ENCODE results near the gene GSTA2. TPM values are rescaled to one million over a fixed set of nuclear protein-coding genes. Genes with fewer than 3 reads are reported as not detected.
"Not testable (repeated sequence)": the region's sequence is repeated elsewhere in the genome, so short reads cannot be mapped to it uniquely, and the experiment has no call there.

The GSTA2 gene
- total and polyA plus RNA-seq, 4 donors, result 12.6 TPM; not detected in 3

DNA sequence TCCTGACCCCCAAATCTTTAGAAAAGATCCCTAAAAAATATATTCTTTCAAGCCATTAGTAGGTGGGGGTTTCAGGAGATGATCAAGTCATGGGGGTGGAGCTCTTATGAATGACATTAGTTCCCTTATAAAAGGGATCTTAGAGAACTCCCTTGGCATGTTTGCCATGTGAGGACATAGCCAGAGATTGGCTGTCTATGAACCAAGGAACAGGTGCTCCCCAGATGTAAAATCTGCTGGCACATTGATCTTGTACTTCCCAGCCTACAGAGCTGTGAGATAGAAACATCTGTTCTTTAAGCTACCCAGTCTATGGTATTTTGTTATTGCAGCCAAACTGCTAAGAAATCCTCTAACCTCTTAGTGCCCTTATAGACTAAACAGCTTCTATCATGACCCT is 4.4 kb upstream of the GSTA2 start:
- H3K4me3 ChIP-seq (ENCODE audit: low read length in 2 of 2); H3K27me3 ChIP-seq (ENCODE audit: control insufficient read depth in 1 of 2, insufficient read depth in 2 of 2, low read length in 1 of 2); intact Hi-C loops (cut with DNase I); H3K9me3 ChIP-seq (ENCODE audit: control insufficient read depth, low read length); ATAC-seq (ENCODE audit: low FRiP score); DNase-seq; H3K4me1 ChIP-seq (ENCODE audit: control insufficient read depth in 1 of 2, insufficient read depth in 2 of 2, low read length in 2 of 2); H3K36me3 ChIP-seq (ENCODE audit: control insufficient read depth in 1 of 2, insufficient read depth in 2 of 2, low read length in 1 of 2); H3K27ac ChIP-seq (ENCODE audit: low read depth in 1 of 2, low read length in 2 of 2): not testable (repeated sequence)

GRCh38 chr6:52761673-52762491 is 1.4 kb downstream of the GSTA2 start:
- H3K4me1 ChIP-seq (ENCODE audit: control insufficient read depth in 1 of 2, insufficient read depth in 2 of 2, low read length in 2 of 2); DNase-seq; H3K4me3 ChIP-seq (ENCODE audit: low read length in 2 of 2); ATAC-seq (ENCODE audit: low FRiP score); H3K27ac ChIP-seq (ENCODE audit: low read depth in 1 of 2, low read length in 2 of 2); H3K36me3 ChIP-seq (ENCODE audit: control insufficient read depth in 1 of 2, insufficient read depth in 2 of 2, low read length in 1 of 2); H3K9me3 ChIP-seq (ENCODE audit: control insufficient read depth, low read length); intact Hi-C loops (cut with DNase I); H3K27me3 ChIP-seq (ENCODE audit: control insufficient read depth in 1 of 2, insufficient read depth in 2 of 2, low read length in 1 of 2): not testable (repeated sequence)
- WGBS, 2 donors, result 74 to 75% methylated on average over 5 to 7 of the region's 7 CpGs

GRCh38 chr6:52760105-52760765 is 3.0 kb downstream of the GSTA2 start:
- 70 to 74% methylated on average over 6 of the region's 6 CpGs for WGBS, 2 donors
- Histone ChIP-seq H3K36me3 (ENCODE audit: control insufficient read depth in 1 of 2, insufficient read depth in 2 of 2, low read length in 1 of 2) (no peaks in the 10 kb centered on the region), H3K9me3 (ENCODE audit: control insufficient read depth, low read length) (no peaks in the 10 kb centered on the region), H3K27ac (ENCODE audit: low read depth in 1 of 2, low read length in 2 of 2) (no peak overlapping the region), H3K4me3 (ENCODE audit: low read length in 2 of 2) (no peak overlapping the region), H3K4me1 (ENCODE audit: control insufficient read depth in 1 of 2, insufficient read depth in 2 of 2, low read length in 2 of 2) (no peaks in the 10 kb centered on the region), H3K27me3 (ENCODE audit: control insufficient read depth in 1 of 2, insufficient read depth in 2 of 2, low read length in 1 of 2) (no peaks in the 10 kb centered on the region)
- ATAC-seq (ENCODE audit: low FRiP score) (no peak), DNase-seq (no peak)
- intact Hi-C loops (cut with DNase I), result no loop called here

- Histone ChIP-seq H3K4me3 (ENCODE audit: low read length in 2 of 2) (no peak overlapping the region), H3K36me3 (ENCODE audit: control insufficient read depth in 1 of 2, insufficient read depth in 2 of 2, low read length in 1 of 2) (no peaks in the 10 kb centered on the region), H3K27me3 (ENCODE audit: control insufficient read depth in 1 of 2, insufficient read depth in 2 of 2, low read length in 1 of 2) (no peaks in the 10 kb centered on the region), H3K4me1 (ENCODE audit: control insufficient read depth in 1 of 2, insufficient read depth in 2 of 2, low read length in 2 of 2) (no peaks in the 10 kb centered on the region), H3K9me3 (ENCODE audit: control insufficient read depth, low read length) (no peaks in the 10 kb centered on the region), H3K27ac (ENCODE audit: low read depth in 1 of 2, low read length in 2 of 2) (no peak overlapping the region)
- no peak for DNase-seq
- no peak for ATAC-seq (ENCODE audit: low FRiP score)
- intact Hi-C loops (cut with DNase I), result no loop called here
- WGBS, 2 donors, result 80 to 87% methylated on average over 1 of the region's 1 CpG
These were observed 4.2 kb downstream of the GSTA2 start for GRCh38 chr6:52759085-52759484.

- intact Hi-C loops (cut with DNase I); H3K36me3 ChIP-seq (ENCODE audit: control insufficient read depth in 1 of 2, insufficient read depth in 2 of 2, low read length in 1 of 2); H3K9me3 ChIP-seq (ENCODE audit: control insufficient read depth, low read length); H3K27me3 ChIP-seq (ENCODE audit: control insufficient read depth in 1 of 2, insufficient read depth in 2 of 2, low read length in 1 of 2); H3K27ac ChIP-seq (ENCODE audit: low read depth in 1 of 2, low read length in 2 of 2); H3K4me1 ChIP-seq (ENCODE audit: control insufficient read depth in 1 of 2, insufficient read depth in 2 of 2, low read length in 2 of 2); ATAC-seq (ENCODE audit: low FRiP score); H3K4me3 ChIP-seq (ENCODE audit: low read length in 2 of 2); DNase-seq: not testable (repeated sequence)
- WGBS, 2 donors, result 60 to 62% methylated on average over 7 of the region's 7 CpGs
These were observed 5.5 kb downstream of the GSTA2 start for GRCh38 chr6:52757651-52758338.

DNA sequence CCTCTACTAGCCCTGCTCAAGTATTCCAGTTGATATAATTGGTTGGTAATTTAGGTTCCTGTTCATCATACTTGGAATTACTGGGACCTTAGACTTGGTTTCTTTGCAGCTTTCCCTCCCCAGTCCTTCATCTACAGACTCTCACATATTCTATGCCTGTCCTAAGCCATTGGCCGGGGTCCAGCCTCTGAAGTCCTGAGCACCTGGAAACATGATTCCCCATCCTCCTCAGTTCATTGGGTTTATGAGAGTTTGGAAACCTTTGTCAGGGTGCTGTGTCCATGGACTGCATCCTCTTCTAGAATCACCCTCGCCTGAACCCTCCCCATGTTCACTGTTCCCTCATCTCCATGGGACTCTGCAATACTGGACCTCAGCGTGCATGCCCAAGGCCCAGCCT is 8.8 kb downstream of the GSTA2 start:
- Histone ChIP-seq H3K36me3 (ENCODE audit: control insufficient read depth in 1 of 2, insufficient read depth in 2 of 2, low read length in 1 of 2) (no peaks in the 10 kb centered on the region), H3K27ac (ENCODE audit: low read depth in 1 of 2, low read length in 2 of 2) (no peak overlapping the region), H3K4me3 (ENCODE audit: low read length in 2 of 2) (no peak overlapping the region), H3K4me1 (ENCODE audit: control insufficient read depth in 1 of 2, insufficient read depth in 2 of 2, low read length in 2 of 2) (no peaks in the 10 kb centered on the region), H3K27me3 (ENCODE audit: control insufficient read depth in 1 of 2, insufficient read depth in 2 of 2, low read length in 1 of 2) (no peaks in the 10 kb centered on the region), H3K9me3 (ENCODE audit: control insufficient read depth, low read length) (no peaks in the 10 kb centered on the region)
- no peak for DNase-seq
- intact Hi-C loops (cut with DNase I), result no loop called here
- ATAC-seq (ENCODE audit: low FRiP score), result no peak
- WGBS, 2 donors, result 89 to 92% methylated on average over 3 of the region's 3 CpGs

- 92 to 95% methylated on average over 2 of the region's 2 CpGs for WGBS, 2 donors
- H3K27ac ChIP-seq (ENCODE audit: low read depth in 1 of 2, low read length in 2 of 2); DNase-seq; H3K9me3 ChIP-seq (ENCODE audit: control insufficient read depth, low read length); ATAC-seq (ENCODE audit: low FRiP score); H3K27me3 ChIP-seq (ENCODE audit: control insufficient read depth in 1 of 2, insufficient read depth in 2 of 2, low read length in 1 of 2); H3K4me1 ChIP-seq (ENCODE audit: control insufficient read depth in 1 of 2, insufficient read depth in 2 of 2, low read length in 2 of 2); intact Hi-C loops (cut with DNase I); H3K4me3 ChIP-seq (ENCODE audit: low read length in 2 of 2); H3K36me3 ChIP-seq (ENCODE audit: control insufficient read depth in 1 of 2, insufficient read depth in 2 of 2, low read length in 1 of 2): not testable (repeated sequence)
These were observed 10.1 kb downstream of the GSTA2 start for GRCh38 chr6:52753137-52753536.

GRCh38 chr6:52752310-52752709 is 11.0 kb downstream of the GSTA2 start:
- ATAC-seq (ENCODE audit: low FRiP score) (no peak), DNase-seq (no peak)
- Histone ChIP-seq H3K4me1 (ENCODE audit: control insufficient read depth in 1 of 2, insufficient read depth in 2 of 2, low read length in 2 of 2) (no peaks in the 10 kb centered on the region), H3K27me3 (ENCODE audit: control insufficient read depth in 1 of 2, insufficient read depth in 2 of 2, low read length in 1 of 2) (no peaks in the 10 kb centered on the region), H3K9me3 (ENCODE audit: control insufficient read depth, low read length) (no peaks in the 10 kb centered on the region), H3K27ac (ENCODE audit: low read depth in 1 of 2, low read length in 2 of 2) (no peak overlapping the region), H3K4me3 (ENCODE audit: low read length in 2 of 2) (no peak overlapping the region), H3K36me3 (ENCODE audit: control insufficient read depth in 1 of 2, insufficient read depth in 2 of 2, low read length in 1 of 2) (no peaks in the 10 kb centered on the region)
- intact Hi-C loops (cut with DNase I), result no loop called here
